ENCODE measurements around the gene RTN4RL1.

RTN4RL1 gene

DNA sequence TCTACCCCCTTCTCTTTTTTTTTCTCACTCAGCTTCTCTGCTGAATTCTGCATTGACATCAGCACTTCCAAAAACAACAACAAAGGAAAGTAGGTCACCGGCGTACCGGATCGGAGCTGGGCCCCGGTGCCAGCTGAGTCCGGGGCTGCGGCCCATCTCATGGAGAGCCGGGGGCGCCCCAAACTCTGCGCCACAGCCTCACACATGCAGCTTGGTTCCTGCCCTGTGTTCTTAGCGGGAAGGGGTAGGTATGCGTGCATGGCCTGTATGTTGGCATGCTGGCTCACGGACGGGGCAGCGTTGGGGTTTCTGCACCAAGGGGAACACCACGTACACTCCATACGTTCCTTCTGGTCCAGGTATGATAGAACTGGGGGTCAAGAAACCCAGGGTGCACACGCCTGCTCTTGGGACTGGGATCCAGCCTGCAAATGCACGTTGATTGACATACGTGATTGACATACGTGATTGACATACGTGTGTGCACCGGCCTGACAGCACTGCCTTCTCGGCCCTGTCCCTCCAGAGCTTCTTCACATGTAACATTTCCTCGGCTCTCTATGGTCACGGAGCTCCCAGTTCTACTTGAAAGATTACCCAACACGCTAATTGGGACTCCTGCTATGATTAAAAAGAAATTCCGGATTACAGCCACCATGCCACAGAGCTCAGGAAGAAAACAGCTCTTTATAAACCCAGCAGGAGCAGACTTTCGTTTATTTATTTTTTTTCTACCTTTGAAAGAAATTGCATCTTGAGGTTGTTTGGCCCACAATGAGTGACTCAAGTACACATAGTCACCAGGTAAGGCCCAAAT is 106.6 kb downstream of the RTN4RL1 start:
- no peak for DNase-seq (ENCODE audit: low spot score)

GRCh38 chr17:1916963-1917715 is 108.0 kb downstream of the RTN4RL1 start:
- no peak for DNase-seq (ENCODE audit: low spot score)

GRCh38 chr17:1916316-1916715 is 108.8 kb downstream of the RTN4RL1 start:
- DNase-seq (ENCODE audit: low spot score): no peak

GRCh38 chr17:1915889-1916288 is 109.2 kb downstream of the RTN4RL1 start:
- DNase-seq (ENCODE audit: low spot score): no peak

DNA sequence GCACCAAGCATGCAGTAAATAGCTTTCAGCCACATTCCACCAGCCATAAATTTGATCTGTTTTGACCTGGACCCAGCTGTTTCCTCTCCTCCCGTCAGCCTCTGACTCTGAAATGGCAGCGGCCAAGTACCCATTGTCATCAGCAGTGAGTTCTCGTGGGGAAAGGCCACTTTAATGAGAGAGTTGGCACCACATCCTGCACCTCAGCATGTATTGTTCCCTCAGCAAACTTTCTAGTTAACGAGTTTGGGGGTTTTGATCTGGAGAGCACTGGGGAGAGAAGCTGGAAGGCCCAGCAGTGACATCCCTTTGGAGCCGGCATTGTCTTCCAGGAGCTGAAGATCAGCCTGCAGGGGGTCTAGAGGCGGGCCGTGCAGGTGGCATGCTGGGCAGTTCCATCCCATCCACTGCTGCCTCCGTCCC is 110.5 kb downstream of the RTN4RL1 start:
- no peak for DNase-seq (ENCODE audit: low spot score)

GRCh38 chr17:1913702-1914101 is 111.4 kb downstream of the RTN4RL1 start:
- DNase-seq (ENCODE audit: low spot score): no peak

- DNase-seq (ENCODE audit: low spot score): no peak
Observed at GRCh38 chr17:1912146-1912545, 113.0 kb downstream of the RTN4RL1 start.

DNA sequence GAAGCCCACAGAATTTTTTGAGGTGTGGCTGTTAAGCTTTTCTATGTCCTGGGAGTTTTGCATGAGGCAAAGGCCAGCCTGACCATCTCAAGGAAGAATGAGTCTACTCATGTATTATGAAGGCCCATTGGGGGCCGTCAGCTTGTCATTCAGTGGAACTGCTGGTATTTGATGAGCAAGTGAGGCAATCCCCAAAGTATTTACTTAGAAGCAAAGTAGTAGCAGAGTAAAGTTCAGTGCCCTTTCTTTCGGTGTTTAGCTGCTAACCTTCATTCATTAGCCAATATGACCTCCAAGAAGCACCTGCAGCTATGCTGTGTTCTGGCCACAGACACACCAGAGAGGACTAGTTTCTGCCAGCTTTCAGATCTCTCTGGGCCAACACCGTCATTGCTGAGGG is 115.1 kb downstream of the RTN4RL1 start:
- no peak for DNase-seq (ENCODE audit: low spot score)

GRCh38 chr17:1908699-1909309 is 116.3 kb downstream of the RTN4RL1 start:
- peak; percentile 95 for DNase-seq (ENCODE audit: low spot score)

GRCh38 chr17:1907909-1908698 is 117.0 kb downstream of the RTN4RL1 start:
- DNase-seq (ENCODE audit: low spot score): peak; percentile 78

DNA sequence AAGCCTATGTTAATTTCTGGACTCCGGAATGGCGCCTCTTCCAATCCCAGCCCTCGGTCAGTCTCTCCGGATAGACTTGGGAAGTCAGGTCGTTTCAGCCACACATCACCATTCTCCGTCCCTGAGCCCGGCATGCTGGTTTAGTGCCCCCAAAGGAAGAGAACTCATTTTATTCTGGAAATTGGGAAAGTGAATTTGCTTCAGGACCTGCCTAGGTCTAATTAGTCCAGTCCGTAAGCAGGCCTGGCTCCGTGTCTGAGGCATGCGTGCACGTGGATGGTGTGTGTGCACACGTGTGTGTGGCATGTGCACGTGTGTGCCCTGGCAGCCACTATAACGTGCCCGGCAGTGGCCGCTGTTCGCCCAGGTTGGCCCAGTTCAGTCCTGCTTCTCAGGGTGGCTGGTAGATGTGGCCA is 117.9 kb downstream of the RTN4RL1 start:
- DNase-seq (ENCODE audit: low spot score): peak; percentile 68

DNA sequence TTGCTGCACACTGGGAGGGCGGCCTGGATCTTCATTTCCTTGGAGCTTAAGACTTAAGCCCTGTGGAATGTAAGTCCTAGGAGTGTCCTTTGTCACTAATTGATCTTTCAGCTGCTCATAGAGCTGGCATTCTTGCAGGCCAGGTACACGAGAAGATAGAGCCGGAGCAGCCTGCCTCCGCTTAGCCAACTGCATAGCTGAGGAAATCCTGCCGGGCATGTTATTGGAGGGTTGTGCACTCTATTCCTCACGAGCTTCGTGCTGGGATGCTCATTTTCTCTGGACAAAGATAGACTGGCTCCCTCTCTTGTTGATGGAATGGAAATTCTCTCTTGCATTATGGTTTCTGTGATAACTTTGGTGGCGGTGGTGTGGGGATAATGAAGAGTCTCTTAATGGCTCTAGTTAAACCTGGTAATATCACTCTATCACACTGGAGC is 118.5 kb downstream of the RTN4RL1 start:
- DNase-seq (ENCODE audit: low spot score): peak; percentile 88

DNA sequence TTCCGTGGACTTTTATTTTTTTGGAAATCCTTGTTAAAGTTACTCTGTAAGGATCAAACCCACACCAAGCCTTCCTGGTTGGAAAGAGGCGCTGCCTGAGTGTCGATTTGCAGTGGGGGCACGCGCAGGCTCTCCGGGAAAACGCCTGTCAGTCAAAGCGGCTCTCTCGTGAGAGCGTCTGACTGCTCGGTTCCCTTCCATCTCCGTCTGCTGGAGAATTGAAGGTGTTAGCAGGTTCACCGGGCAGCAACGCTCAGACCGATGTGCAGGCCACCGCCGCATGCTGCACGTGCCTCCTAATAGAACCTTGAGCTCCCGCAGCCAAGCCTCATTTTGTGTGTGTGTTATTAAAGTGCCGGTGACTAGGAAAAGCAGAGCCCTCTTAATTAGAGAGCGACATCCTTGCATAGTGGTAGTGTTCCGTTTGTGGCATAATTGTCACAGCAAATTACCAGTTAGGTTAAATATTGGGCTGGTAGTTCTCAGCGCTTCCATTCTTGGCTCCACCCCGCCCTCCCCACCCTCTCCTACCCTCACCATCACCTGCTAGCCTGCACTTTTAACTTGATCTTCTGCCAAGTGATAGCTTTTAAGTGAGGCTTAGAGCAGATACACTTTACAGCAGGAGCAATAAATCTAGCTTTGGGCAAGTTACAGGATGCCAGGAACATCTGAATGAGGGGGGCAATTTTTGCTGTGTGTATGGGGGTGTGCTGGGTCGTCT is 119.8 kb downstream of the RTN4RL1 start:
- DNase-seq (ENCODE audit: low spot score): peak; percentile 85

DNA sequence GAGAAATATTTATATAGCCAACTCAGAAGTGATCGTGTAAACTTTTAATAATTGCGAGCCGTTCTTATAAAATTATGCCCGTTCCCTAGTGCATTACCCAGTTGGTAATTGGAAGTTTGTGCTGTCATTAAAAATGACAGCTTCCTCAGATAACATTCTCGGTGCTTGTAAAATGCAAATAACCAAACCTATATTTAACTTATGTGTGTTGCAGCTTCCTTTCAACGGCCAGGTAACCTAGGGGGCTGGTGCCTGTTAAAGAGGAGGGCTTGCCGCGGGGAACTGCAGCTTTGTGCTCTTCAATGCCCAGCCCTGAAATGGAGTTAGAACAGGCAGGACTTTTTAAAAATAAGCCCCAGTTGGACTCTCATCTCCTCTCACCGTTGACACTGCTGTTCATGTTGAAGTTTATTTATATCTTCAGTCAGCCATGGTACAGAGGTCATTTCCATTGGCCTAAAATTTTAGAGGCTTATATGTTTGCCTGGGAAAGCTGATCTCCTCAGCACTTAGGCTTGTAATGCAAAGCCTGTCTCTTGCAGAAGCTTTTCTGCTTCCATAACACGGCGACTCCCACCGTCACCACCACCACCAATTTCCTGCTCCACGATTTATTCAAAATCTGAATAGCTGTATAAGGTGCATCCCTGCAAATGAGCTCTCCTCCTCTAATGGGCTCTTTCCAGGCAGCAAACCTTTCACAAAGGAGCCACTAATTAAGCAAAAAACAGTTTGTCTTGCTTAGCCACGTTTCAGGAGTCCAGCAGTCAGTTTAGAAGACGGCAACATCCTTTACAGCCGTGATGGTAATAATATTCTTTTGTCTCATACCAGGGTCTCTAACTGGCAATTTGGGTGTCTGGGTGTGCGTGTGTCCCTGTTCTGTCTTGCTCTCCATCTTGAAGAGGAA is 120.6 kb downstream of the RTN4RL1 start:
- DNase-seq (ENCODE audit: low spot score): peak; percentile 29

DNA sequence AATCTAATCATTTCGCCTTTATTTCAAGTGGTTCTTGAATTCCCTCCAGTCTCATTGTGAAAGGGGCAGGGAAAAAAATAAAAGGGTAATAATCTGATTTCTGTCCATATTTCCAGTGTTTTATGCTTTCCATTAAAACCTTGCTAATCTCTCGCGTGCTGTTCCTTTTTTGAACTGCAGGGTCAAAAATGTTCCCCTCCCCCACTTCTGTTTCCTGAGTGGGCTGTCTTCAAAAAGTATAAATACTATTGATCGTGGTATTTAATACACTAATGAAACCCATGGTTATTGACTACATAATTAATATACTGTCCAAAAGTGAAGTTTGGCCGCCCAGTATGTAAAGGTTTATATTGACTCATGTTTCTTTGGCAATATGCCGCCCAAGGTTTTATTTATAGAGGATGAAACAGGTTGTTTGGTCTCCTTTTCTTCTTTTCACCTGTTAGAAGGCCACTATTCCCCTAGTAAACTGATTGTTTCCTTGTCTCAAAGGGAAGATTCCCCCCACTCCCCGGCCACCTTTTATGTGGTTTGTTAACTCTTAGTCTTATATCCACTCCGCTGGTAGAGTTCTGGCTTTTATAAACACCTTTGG is 125.6 kb downstream of the RTN4RL1 start:
- DNase-seq (ENCODE audit: low spot score): no peak

DNA sequence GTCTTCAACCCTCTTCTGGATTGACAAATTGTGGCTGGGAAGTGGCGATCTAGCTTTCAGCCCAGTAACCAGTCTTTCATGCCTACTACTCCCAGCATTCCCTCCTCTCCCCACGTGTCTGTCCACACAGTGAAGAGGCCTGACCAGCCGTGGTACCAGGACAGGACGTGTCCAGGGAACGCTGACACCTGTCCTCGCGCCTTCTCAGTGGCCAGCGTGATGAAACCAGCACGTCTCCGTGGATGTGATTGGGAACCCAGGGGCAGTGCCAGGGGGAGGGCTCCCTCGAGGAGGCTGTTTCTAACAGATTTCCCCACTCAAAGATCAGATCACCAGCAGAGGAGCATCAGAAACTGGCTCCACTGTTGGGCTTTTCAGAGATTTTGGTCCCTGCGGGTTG is 126.3 kb downstream of the RTN4RL1 start:
- DNase-seq (ENCODE audit: low spot score): no peak

DNA sequence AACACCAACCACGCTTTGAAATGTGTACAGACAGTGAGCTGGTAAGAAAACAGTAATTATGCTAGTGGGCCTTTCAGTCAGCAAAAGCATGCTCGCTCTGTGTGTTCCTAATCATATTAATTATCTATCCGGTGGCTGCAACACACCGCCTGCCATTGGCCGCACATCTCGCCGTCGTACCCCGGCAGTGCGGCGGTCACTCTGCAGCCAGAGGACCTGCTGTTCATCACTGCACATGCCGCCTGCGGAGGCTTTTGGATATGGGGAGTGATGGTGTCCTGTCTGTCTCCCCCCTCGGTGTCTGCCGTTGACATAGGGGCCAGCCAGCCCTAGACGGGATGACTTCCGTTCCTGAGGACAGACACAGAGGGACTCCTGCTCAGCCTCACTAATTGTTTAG is 126.8 kb downstream of the RTN4RL1 start:
- DNase-seq (ENCODE audit: low spot score): no peak

GRCh38 chr17:1897105-1897656 is 128.0 kb downstream of the RTN4RL1 start:
- DNase-seq (ENCODE audit: low spot score): no peak

Measured in cerebellar cortex (tissue), 1 donor.